ENCODE results near the gene PKP4. TPM values are rescaled to one million over a fixed set of nuclear protein-coding genes. Genes with fewer than 3 reads are reported as not detected.

Gene PKP4
- total and polyA plus RNA-seq, 2 donors (not counting 1 experiment from before 2014, with no cell fraction given), result 44.5 to 56.3 TPM

- H3K27ac ChIP-seq (ENCODE audit: insufficient read depth, low read length), result no peak overlapping the region
- no peak overlapping the region for H2AFZ ChIP-seq (ENCODE audit: low read length)
- peak overlapping the region in 1 of 4 experiments; percentile 13 for H3K4me3 ChIP-seq (replicated peaks in 1 of 4; ENCODE audit: control extremely low read depth in 1 of 4, insufficient read depth in 1 of 4, low read depth in 3 of 4, low read length in 4 of 4)
- peaks cover 60% of the 10 kb centered on the region for H3K79me2 ChIP-seq (ENCODE audit: control insufficient read depth, insufficient read depth, low read length)
- DNase-seq (ENCODE audit: low read depth in 2 of 2), result peak in 1 of 2 donors; percentile 68
- no peaks in the 10 kb centered on the region for H4K20me1 ChIP-seq (ENCODE audit: control insufficient read depth, extremely low read depth, insufficient read depth, low read length)
- H3K36me3 ChIP-seq (ENCODE audit: control insufficient read depth, insufficient read depth, low read length), result no peaks in the 10 kb centered on the region
- TF ChIP-seq EZH2 (IDR thresholded peaks at IDR 0.05; ENCODE audit: low read length, missing control alignments) (no peak), CTCF (conservative IDR thresholded peaks at IDR 0.05 in 1 of 2, IDR thresholded peaks at IDR 0.05 in 1 of 2; ENCODE audit: low read depth in 1 of 2, low read length in 2 of 2) (no peak)
- H3K4me1 ChIP-seq (ENCODE audit: control insufficient read depth, extremely low read depth, insufficient read depth, low read length), result peaks cover 13% of the 10 kb centered on the region
- no peaks in the 10 kb centered on the region for H3K27me3 ChIP-seq (ENCODE audit: control insufficient read depth, insufficient read depth, low read length)
- peak overlapping the region; percentile 23 for H3K4me2 ChIP-seq (ENCODE audit: extremely low read depth, insufficient read depth, low read length)
- H3K9me3 ChIP-seq (ENCODE audit: control insufficient read depth, insufficient read depth, low read depth, low read length), result no peaks in the 10 kb centered on the region
- no peak overlapping the region for H3K9ac ChIP-seq (ENCODE audit: insufficient read depth, low read length)
Measured at GRCh38 chr2:158486970-158487325, 30.2 kb downstream of the PKP4 start.

GRCh38 chr2:158487419-158487818 is 30.7 kb downstream of the PKP4 start:
- Histone ChIP-seq H3K9me3 (ENCODE audit: control insufficient read depth, insufficient read depth, low read depth, low read length) (no peaks in the 10 kb centered on the region), H3K4me3 (replicated peaks in 1 of 4; ENCODE audit: control extremely low read depth in 1 of 4, insufficient read depth in 1 of 4, low read depth in 3 of 4, low read length in 4 of 4) (no peak overlapping the region), H3K4me2 (ENCODE audit: extremely low read depth, insufficient read depth, low read length) (no peak overlapping the region), H3K27me3 (ENCODE audit: control insufficient read depth, insufficient read depth, low read length) (no peaks in the 10 kb centered on the region), H3K36me3 (ENCODE audit: control insufficient read depth, insufficient read depth, low read length) (no peaks in the 10 kb centered on the region), H3K27ac (ENCODE audit: insufficient read depth, low read length) (no peak overlapping the region), H4K20me1 (ENCODE audit: control insufficient read depth, extremely low read depth, insufficient read depth, low read length) (no peaks in the 10 kb centered on the region), H2AFZ (ENCODE audit: low read length) (no peak overlapping the region), H3K9ac (ENCODE audit: insufficient read depth, low read length) (no peak overlapping the region), H3K4me1 (ENCODE audit: control insufficient read depth, extremely low read depth, insufficient read depth, low read length) (peaks cover 11% of the 10 kb centered on the region), H3K79me2 (ENCODE audit: control insufficient read depth, insufficient read depth, low read length) (peaks cover 60% of the 10 kb centered on the region)
- TF ChIP-seq EZH2 (IDR thresholded peaks at IDR 0.05; ENCODE audit: low read length, missing control alignments) (no peak), CTCF (conservative IDR thresholded peaks at IDR 0.05 in 1 of 2, IDR thresholded peaks at IDR 0.05 in 1 of 2; ENCODE audit: low read depth in 1 of 2, low read length in 2 of 2) (no peak)
- peak; percentile 76 to 91 for DNase-seq (ENCODE audit: low read depth in 2 of 2)

- no peaks in the 10 kb centered on the region for H3K9me3 ChIP-seq (ENCODE audit: control insufficient read depth, insufficient read depth, low read depth, low read length)
- H3K4me1 ChIP-seq (ENCODE audit: control insufficient read depth, extremely low read depth, insufficient read depth, low read length), result peaks cover 11% of the 10 kb centered on the region
- H3K4me2 ChIP-seq (ENCODE audit: extremely low read depth, insufficient read depth, low read length), result no peak overlapping the region
- DNase-seq (ENCODE audit: low read depth in 2 of 2), result peak in 1 of 2 donors; percentile 32
- no peaks in the 10 kb centered on the region for H4K20me1 ChIP-seq (ENCODE audit: control insufficient read depth, extremely low read depth, insufficient read depth, low read length)
- no peaks in the 10 kb centered on the region for H3K36me3 ChIP-seq (ENCODE audit: control insufficient read depth, insufficient read depth, low read length)
- H2AFZ ChIP-seq (ENCODE audit: low read length), result no peak overlapping the region
- H3K4me3 ChIP-seq (replicated peaks in 1 of 4; ENCODE audit: control extremely low read depth in 1 of 4, insufficient read depth in 1 of 4, low read depth in 3 of 4, low read length in 4 of 4), result no peak overlapping the region
- no peaks in the 10 kb centered on the region for H3K27me3 ChIP-seq (ENCODE audit: control insufficient read depth, insufficient read depth, low read length)
- no peak overlapping the region for H3K27ac ChIP-seq (ENCODE audit: insufficient read depth, low read length)
- H3K79me2 ChIP-seq (ENCODE audit: control insufficient read depth, insufficient read depth, low read length), result peaks cover 64% of the 10 kb centered on the region
- no peak overlapping the region for H3K9ac ChIP-seq (ENCODE audit: insufficient read depth, low read length)
- no peak for TF ChIP-seq EZH2 (IDR thresholded peaks at IDR 0.05; ENCODE audit: low read length, missing control alignments)
- no peak for TF ChIP-seq CTCF (conservative IDR thresholded peaks at IDR 0.05 in 1 of 2, IDR thresholded peaks at IDR 0.05 in 1 of 2; ENCODE audit: low read depth in 1 of 2, low read length in 2 of 2)
Measured at GRCh38 chr2:158488442-158489216, 31.9 kb downstream of the PKP4 start.
